GM12878 (cell line): Measurements from ENCODE around the gene PTPN14. TPM values are rescaled to one million over a fixed set of nuclear protein-coding genes. Genes with fewer than 3 reads are reported as not detected.

Source experiments
- ATAC-seq: fragments of 200-7000 bp; cut with Tn5 transposase; 3 replicates; pipeline ENCODE4 v1.9.1; 2020; ENCODE audit warnings: mild to moderate bottlenecking, moderate library complexity
- BruUV-seq: library from RNA; stranded (reverse); fragments of 400-500 nt; replicated peaks from 2 replicates; lab custom pipeline; 2021; lab: Mats Ljungman, UMichigan
- CTCF ChIA-PET: fragments of 300-600 bp; sonication (Branson Sonifier 250); formaldehyde crosslinking; extraction: SDS; loops from one replicate; lab custom pipeline; 2021; ENCODE audit warnings: inconsistent platforms; lab: Yijun Ruan, JAX
- POLR2A ChIA-PET: fragments of 350-600 bp; formaldehyde crosslinking; extraction: SDS; loops from one replicate; lab custom pipeline; 2021; ENCODE audit warnings: inconsistent platforms; lab: Charles Lee
- RAD21 ChIA-PET: fragments of 300-600 bp; sonication (Branson Sonifier 250); formaldehyde crosslinking; loops from one replicate; lab custom pipeline; 2023; ENCODE audit warnings: antibody characterized with exemption; ENCODE audit not compliant: unreplicated experiment; lab: Charles Lee
- SMC1A ChIA-PET: fragments of 300-600 bp; sonication (Branson Sonifier 250); formaldehyde crosslinking; loops from one replicate; lab custom pipeline; 2023; ENCODE audit not compliant: unreplicated experiment, uncharacterized antibody; lab: Charles Lee
- DNase-seq: peaks from one replicate; pipeline ENCODE4 v3.0.0-alpha.2; 2011; ENCODE audit warnings: low read depth, low spot score
- FAIRE-seq: peaks from 3 replicates; lab custom pipeline; 2011; peaks lifted over from hg19 to GRCh38; lab: Jason Lieb, UNC
- H2AFZ ChIP-seq: 2 replicates; pipeline ENCODE4 v1.6.0; 2011; ENCODE audit warnings: low read depth, low read length, control low read depth; ENCODE audit not compliant: control insufficient read depth
- H3K27ac ChIP-seq: 2 replicates; pipeline ENCODE4 v1.5.1; 2011; ENCODE audit warnings: control low read depth; ENCODE audit not compliant: control insufficient read depth, insufficient read depth
- H3K27me3 ChIP-seq, 2 experiments: replicated peaks in 1 of 2; 2 replicates each; pipeline versions ENCODE4 v1.6.0 to v1.6.1; 2011; ENCODE audit warnings: low read length in 1 of 2; ENCODE audit not compliant: control insufficient read depth in 2 of 2, insufficient read depth in 2 of 2
- H3K36me3 ChIP-seq, 2 experiments: 2 replicates each; pipeline ENCODE4 v1.5.1; 2011; ENCODE audit warnings: low read length in 1 of 2; ENCODE audit not compliant: control insufficient read depth in 2 of 2, insufficient read depth in 2 of 2
- H3K4me1 ChIP-seq: 2 replicates; pipeline ENCODE4 v1.6.1; 2011; ENCODE audit warnings: mild to moderate bottlenecking, low read length, moderate library complexity, mixed read lengths; ENCODE audit not compliant: control insufficient read depth, insufficient read depth
- H3K4me2 ChIP-seq: 2 replicates; pipeline ENCODE4 v1.6.0; 2011; ENCODE audit warnings: control low read depth; ENCODE audit not compliant: control insufficient read depth, insufficient read depth
- H3K4me3 ChIP-seq: fragments of 200-600 bp; sonication (generic); 2 replicates; pipeline ENCODE4 v1.5.1; 2016
- H3K79me2 ChIP-seq: 2 replicates; pipeline ENCODE4 v1.6.0; 2011; ENCODE audit warnings: low read length; ENCODE audit not compliant: control insufficient read depth, insufficient read depth
- H3K9ac ChIP-seq: 2 replicates; pipeline ENCODE4 v1.8.0; 2011; ENCODE audit warnings: low read length, control low read depth, mixed read lengths; ENCODE audit not compliant: control insufficient read depth, insufficient read depth
- H3K9me3 ChIP-seq: replicated peaks from 3 replicates; pipeline ENCODE4 v1.5.1; 2011; ENCODE audit warnings: mild to moderate bottlenecking, low read length; ENCODE audit not compliant: control insufficient read depth, insufficient read depth
- H4K20me1 ChIP-seq: 2 replicates; pipeline ENCODE4 v1.6.0; 2011; ENCODE audit not compliant: control insufficient read depth, insufficient read depth
- FOS ChIP-seq: IDR thresholded peaks from 3 replicates; pipeline ENCODE4 v1.6.1; 2011; ENCODE audit warnings: borderline replicate concordance; ENCODE audit not compliant: insufficient read length; ENCODE audit errors: extremely low read depth
- JUND ChIP-seq: IDR thresholded peaks from 2 replicates; pipeline ENCODE4 v1.6.1; 2012; ENCODE audit warnings: low read depth, mild to moderate bottlenecking, low read length, improper control_type of control experiment, moderate library complexity
- PAX8 ChIP-seq: fragments of 450-650 bp; IDR thresholded peaks from 2 replicates; pipeline ENCODE4 v1.6.1; 2017; ENCODE audit warnings: mild to moderate bottlenecking, moderate library complexity
- SP1 ChIP-seq: IDR thresholded peaks from one replicate; pipeline ENCODE4 v1.6.1; 2011; ENCODE audit warnings: low read depth, low read length
- SUZ12 ChIP-seq: fragments of 200-600 bp; sonication (generic); IDR thresholded peaks from one replicate; pipeline ENCODE4 v1.6.1; 2018; ENCODE audit warnings: antibody characterized with exemption, mild to moderate bottlenecking; ENCODE audit not compliant: unreplicated experiment
- USF2 ChIP-seq: IDR thresholded peaks from 2 replicates; pipeline ENCODE4 v1.6.1; 2011; ENCODE audit warnings: low read depth, low read length, improper control_type of control experiment, borderline replicate concordance
- WGBS: methylation state at CpG from one replicate; pipeline ENCODE4 v1.1.6; 2016; ENCODE audit warnings: low lambda C conversion rate; ENCODE audit not compliant: insufficient replicate concordance, insufficient coverage; ENCODE audit errors: missing lambda C conversion rate; 5-methylcytosine and 5-hydroxymethylcytosine counted together
- in situ Hi-C: fragments of 300-500 bp; cut with MboI; formaldehyde crosslinking; loops from 9 replicates; pipeline ENCODE4 v1.14.3; 2018; ENCODE audit warnings: mixed read lengths
- intact Hi-C: fragments of 100-400 bp; cut with micrococcal nuclease; formaldehyde crosslinking; loops from one replicate; pipeline ENCODE4 v1.14.2; 2022; ENCODE audit not compliant: unreplicated experiment
- polyA plus RNA-seq, 11 experiments: library from polyadenylated mRNA; depleted of rRNA in 4 of 11; unstranded in 6 of 11; stranded (reverse) in 5 of 11; fragments of >200 nt; fragmentation: Nextera tagmentation in 4 of 11; fragmentation: Illumina TruSeq in 1 of 11; extraction: Ambion mirVana in 4 of 11; extraction: Trizol in 1 of 11; gene quantifications; 1 replicate in 1 of 11; 2 replicates in 10 of 11; pipeline versions ENCODE4 v1.2.1 to v1.2.3, GENCODE V29; 2011 to 2016; ENCODE audit warnings: inconsistent platforms in 2 of 11, missing spikeins in 2 of 11, low read depth in 1 of 11
- total RNA-seq, 4 experiments: library from RNA; depleted of rRNA in 3 of 4; stranded (reverse); fragments of >200 nt in 3 of 4; fragmentation: Illumina TruSeq in 1 of 4; extraction: Trizol in 1 of 4; gene quantifications; 2 replicates each; pipeline versions ENCODE4 v1.2.1 to v1.2.3, GENCODE V29; 2013 to 2021

PTPN14 gene
- total and polyA plus RNA-seq, 10 of the 15 experiments (the other 5 are each of a cell fraction or from before 2014, with no cell fraction given), result 0.05 to 5.1 (median 0.44) TPM

- Histone ChIP-seq H3K4me1 (no peaks in the 10 kb centered on the region), H3K9ac (no peak overlapping the region), H3K27me3 (peaks cover 0 to 2% of the 10 kb centered on the region in 2 experiments; a peak in 1 of 4 replicates), H3K36me3 (no peaks in the 10 kb centered on the region), H3K9me3 (no peaks in the 10 kb centered on the region), H4K20me1 (no peaks in the 10 kb centered on the region), H3K79me2 (no peaks in the 10 kb centered on the region), H3K4me3 (no peak overlapping the region), H2AFZ (no peak overlapping the region), H3K27ac (no peak overlapping the region), H3K4me2 (no peak overlapping the region)
- DNase-seq (no peak), FAIRE-seq (no peak), ATAC-seq (no peak)
- 13% methylated on average over 4 of the region's 4 CpGs for WGBS
- no TSS peak for BruUV-seq
- ChIA-PET SMC1A (interaction anchor here (0.8 to 5.4 kb wide), 10 partner anchors 19 to 238 kb away, joined by 3 to 66 read pairs (median 4); no protein-coding TSS in a partner anchor), RAD21 (interaction anchor here (1.1 to 4.4 kb wide), 8 partner anchors 14 to 238 kb away, joined by 3 to 50 read pairs (median 4); no protein-coding TSS in a partner anchor), CTCF (interaction anchor here (0.6 to 4.3 kb wide), 11 partner anchors 8 to 204 kb away, joined by 3 to 68 read pairs (median 5); no protein-coding TSS in a partner anchor), POLR2A (interaction anchor here (1.2 kb wide), 1 partner anchor 38 kb away, joined by 4 read pairs; no protein-coding TSS in a partner anchor)
- intact Hi-C loops, result no loop called here
- no peak for TF ChIP-seq JUND
- in situ Hi-C loops, result no loop called here
Observed at GRCh38 chr1:214389734-214390133, 161.7 kb downstream of the PTPN14 start.

- POLR2A ChIA-PET, result interaction anchor here (1.6 kb wide), 1 partner anchor 10 kb away, joined by 3 read pairs; no protein-coding TSS in a partner anchor
- H4K20me1 ChIP-seq, result no peaks in the 10 kb centered on the region
- no peaks in the 10 kb centered on the region for H3K4me1 ChIP-seq
- no peaks in the 10 kb centered on the region for H3K79me2 ChIP-seq
- H3K4me2 ChIP-seq, result no peak overlapping the region
- no peak overlapping the region for H3K9ac ChIP-seq
- no peak for TF ChIP-seq SP1
- no peak for TF ChIP-seq USF2
- no peak for TF ChIP-seq FOS
- no peak for TF ChIP-seq SUZ12
- TF ChIP-seq PAX8, result no peak
- TF ChIP-seq, all 136 proteins: peak for 0
- no peak overlapping the region for H3K27ac ChIP-seq
- no peak for FAIRE-seq
- ChIA-PET SMC1A (interaction anchor here (1.0 to 5.4 kb wide), 6 partner anchors 10 to 241 kb away, joined by 3 to 66 read pairs (median 3); no protein-coding TSS in a partner anchor), RAD21 (interaction anchor here (4.4 kb wide), 1 partner anchor 196 kb away, joined by 50 read pairs; no protein-coding TSS in a partner anchor), CTCF (interaction anchor here (1.2 to 2.6 kb wide), 4 partner anchors 16 to 199 kb away, joined by 3 to 17 read pairs (median 4); no protein-coding TSS in a partner anchor)
- no peak overlapping the region for H3K4me3 ChIP-seq
- peaks cover 0 to 2% of the 10 kb centered on the region in 2 experiments; a peak in 1 of 4 replicates for H3K27me3 ChIP-seq
- intact Hi-C loops, result no loop called here
- no peaks in the 10 kb centered on the region for H3K9me3 ChIP-seq
- 48% methylated on average over 14 of the region's 14 CpGs for WGBS
- in situ Hi-C loops, result no loop called here
- H2AFZ ChIP-seq, result no peak overlapping the region
- no peaks in the 10 kb centered on the region for H3K36me3 ChIP-seq
- peak; percentile 42; the same call in 2 of the 3 replicates for ATAC-seq
- DNase-seq, result no peak
- no TSS peak for BruUV-seq
Observed at GRCh38 chr1:214386747-214387146, 164.7 kb downstream of the PTPN14 start.
